HG02885 (cell line): ENCODE results near the gene CASKIN2.

Experiments used
- ATAC-seq: cut with Tn5 transposase; IDR thresholded peaks from one replicate; pipeline ENCODE4 v1.9.1; 2021; ENCODE audit warnings: mild to moderate bottlenecking; ENCODE audit not compliant: unreplicated experiment, poor library complexity

Gene CASKIN2

GRCh38 chr17:75547091-75547490, 31.8 kb upstream of the CASKIN2 start:
- ATAC-seq = no peak

- ATAC-seq = no peak
Observed at GRCh38 chr17:75546181-75546580, 30.8 kb upstream of the CASKIN2 start.

- no peak for ATAC-seq
Observed at GRCh38 chr17:75544250-75544649, 28.9 kb upstream of the CASKIN2 start.

- no peak for ATAC-seq
Observed at GRCh38 chr17:75542728-75543336, 27.5 kb upstream of the CASKIN2 start.

GRCh38 chr17:75542229-75542628, 26.9 kb upstream of the CASKIN2 start:
- ATAC-seq = no peak

GRCh38 chr17:75540923-75541503, 25.7 kb upstream of the CASKIN2 start:
- ATAC-seq = no peak

- no peak for ATAC-seq
Observed at GRCh38 chr17:75539967-75540729, 24.8 kb upstream of the CASKIN2 start.

GRCh38 chr17:75536366-75536765, 21.0 kb upstream of the CASKIN2 start:
- no peak for ATAC-seq

GRCh38 chr17:75535871-75536270, 20.5 kb upstream of the CASKIN2 start:
- no peak for ATAC-seq

- ATAC-seq = no peak
Observed at GRCh38 chr17:75535119-75535537, 19.8 kb upstream of the CASKIN2 start.

GRCh38 chr17:75531721-75532072, 16.4 kb upstream of the CASKIN2 start:
- no peak for ATAC-seq

GRCh38 chr17:75530837-75531720, 15.7 kb upstream of the CASKIN2 start:
- no peak for ATAC-seq

- no peak for ATAC-seq
Observed at GRCh38 chr17:75526555-75527270, 11.4 kb upstream of the CASKIN2 start.

- peak; percentile 7 for ATAC-seq
Observed at GRCh38 chr17:75525806-75526554, 10.6 kb upstream of the CASKIN2 start.

GRCh38 chr17:75524970-75525805, 9.9 kb upstream of the CASKIN2 start, which contains the start of gene LLGL2:
Gene LLGL2, plus strand, starts transcription at chr17:75525697. Its CDS starts 17,730 bp downstream, at chr17:75543427.
- peak; percentile 79 for ATAC-seq

- ATAC-seq = no peak
Observed at GRCh38 chr17:75524269-75524969, 9.1 kb upstream of the CASKIN2 start.

GRCh38 chr17:75523647-75524046, 8.3 kb upstream of the CASKIN2 start:
- no peak for ATAC-seq
